ENCODE measurements around the gene SUPT20H. TPM values are rescaled to one million over a fixed set of nuclear protein-coding genes. Genes with fewer than 3 reads are reported as not detected.

Gene SUPT20H
- total RNA-seq, 1 experiment from 2014 or later: 42.9 TPM

- ATAC-seq: no peak
- BruUV-seq (replicated peaks): no TSS peak
Measured at GRCh38 chr13:37011788-37012187, 47.7 kb downstream of the SUPT20H start.

More at GRCh38 chr13:37011788-37012187, 47.7 kb downstream of the SUPT20H start:
- H3K4me1 ChIP-seq (ENCODE audit: control insufficient read depth in 1 of 2, insufficient read depth in 2 of 2, low read length in 2 of 2): no peaks in the 10 kb centered on the region
- no peak overlapping the region for H3K9ac ChIP-seq (ENCODE audit: low read length)
- CTCF ChIA-PET: no interaction called here
- intact Hi-C loops (cut with micrococcal nuclease): loop anchor here (5.0 kb wide), 1 partner anchor 36 kb away; no protein-coding TSS in a partner anchor
- no peak overlapping the region for H2AFZ ChIP-seq (ENCODE audit: low read depth, low read length, poor library complexity, severe bottlenecking)
- H3K4me2 ChIP-seq (ENCODE audit: low read length): no peak overlapping the region
- no peak overlapping the region for H3K27ac ChIP-seq (ENCODE audit: low read depth, low read length)
- RAD21 ChIA-PET (ENCODE audit: low non-redundant PET in 1 of 2, low total read pairs in 2 of 2, uncharacterized antibody in 2 of 2, unreplicated experiment in 2 of 2): no interaction called here
- no peaks in the 10 kb centered on the region for H3K9me3 ChIP-seq (ENCODE audit: control insufficient read depth in 1 of 2, insufficient read depth in 1 of 2, low read depth in 1 of 2, low read length in 2 of 2)
- no peak for DNase-seq (ENCODE audit: low read depth, low spot score)
- no peaks in the 10 kb centered on the region for H3K27me3 ChIP-seq (ENCODE audit: insufficient read depth, low read length)
- TF ChIP-seq RAD21 (IDR thresholded peaks at IDR 0.05; ENCODE audit: low read depth) (no peak), JUND (IDR thresholded peaks at IDR 0.05) (no peak), ZBTB33 (IDR thresholded peaks at IDR 0.05; ENCODE audit: extremely low read depth, insufficient replicate concordance, low read length) (no peak), EGR1 (IDR thresholded peaks at IDR 0.05; ENCODE audit: low read depth) (no peak), MAX (IDR thresholded peaks at IDR 0.05) (no peak), EZH2phosphoT487 (IDR thresholded peaks at IDR 0.05; ENCODE audit: borderline replicate concordance) (no peak), SP1 (IDR thresholded peaks at IDR 0.05; ENCODE audit: low read depth) (no peak)
- POLR2A ChIA-PET: interaction anchor here (0.8 kb wide), 1 partner anchor 12 kb away, joined by 3 read pairs; no protein-coding TSS in a partner anchor
- no peaks in the 10 kb centered on the region for H4K20me1 ChIP-seq (ENCODE audit: insufficient read depth)
- H3K4me3 ChIP-seq (replicated peaks in 1 of 2; ENCODE audit: low read depth in 1 of 2, low read length in 2 of 2): no peak overlapping the region
- H3K79me2 ChIP-seq (ENCODE audit: insufficient read depth, low read length): peaks cover 7% of the 10 kb centered on the region
- no peaks in the 10 kb centered on the region for H3K9me2 ChIP-seq (ENCODE audit: insufficient read depth)
- H3K36me3 ChIP-seq (ENCODE audit: control insufficient read depth in 1 of 2, insufficient read depth in 2 of 2, low read length in 2 of 2): peaks cover 41 to 50% of the 10 kb centered on the region in 2 experiments
